ENCODE results near the gene SOAT1. TPM values are rescaled to one million over a fixed set of nuclear protein-coding genes. Genes with fewer than 3 reads are reported as not detected.

Gene SOAT1
- total RNA-seq, 4 donors from 2014 or later = 1.7 to 8.0 (median 4.9) TPM

DNA sequence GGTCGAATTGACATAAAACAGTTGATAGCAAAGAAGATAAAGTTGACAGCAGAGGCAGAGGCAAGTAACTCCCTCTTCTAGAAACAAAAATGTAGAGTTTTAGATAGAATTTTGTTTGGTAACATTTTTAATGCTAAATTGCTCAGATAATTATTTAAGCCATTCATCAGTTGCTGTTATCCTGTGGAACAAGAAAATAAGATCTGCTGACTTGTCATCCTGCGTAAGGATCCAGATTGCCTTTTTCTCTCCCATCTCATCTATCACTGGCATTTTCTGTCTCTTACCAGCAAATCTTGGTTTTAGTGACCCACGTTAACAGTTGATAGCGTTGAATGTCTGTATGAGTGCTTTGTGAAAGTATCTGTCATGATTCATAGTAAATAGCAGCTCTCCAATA lies 29.8 kb downstream of the SOAT1 start:
- TF ChIP-seq POLR2A (IDR thresholded peaks at IDR 0.05) = no peak
- TF ChIP-seq, protein P1, sequence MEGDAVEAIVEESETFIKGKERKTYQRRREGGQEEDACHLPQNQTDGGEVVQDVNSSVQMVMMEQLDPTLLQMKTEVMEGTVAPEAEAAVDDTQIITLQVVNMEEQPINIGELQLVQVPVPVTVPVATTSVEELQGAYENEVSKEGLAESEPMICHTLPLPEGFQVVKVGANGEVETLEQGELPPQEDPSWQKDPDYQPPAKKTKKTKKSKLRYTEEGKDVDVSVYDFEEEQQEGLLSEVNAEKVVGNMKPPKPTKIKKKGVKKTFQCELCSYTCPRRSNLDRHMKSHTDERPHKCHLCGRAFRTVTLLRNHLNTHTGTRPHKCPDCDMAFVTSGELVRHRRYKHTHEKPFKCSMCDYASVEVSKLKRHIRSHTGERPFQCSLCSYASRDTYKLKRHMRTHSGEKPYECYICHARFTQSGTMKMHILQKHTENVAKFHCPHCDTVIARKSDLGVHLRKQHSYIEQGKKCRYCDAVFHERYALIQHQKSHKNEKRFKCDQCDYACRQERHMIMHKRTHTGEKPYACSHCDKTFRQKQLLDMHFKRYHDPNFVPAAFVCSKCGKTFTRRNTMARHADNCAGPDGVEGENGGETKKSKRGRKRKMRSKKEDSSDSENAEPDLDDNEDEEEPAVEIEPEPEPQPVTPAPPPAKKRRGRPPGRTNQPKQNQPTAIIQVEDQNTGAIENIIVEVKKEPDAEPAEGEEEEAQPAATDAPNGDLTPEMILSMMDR (IDR thresholded peaks at IDR 0.05) = no peak
- peaks cover 0 to 29% (median 0%) of the 10 kb centered on the region in 3 donors for H3K36me3 ChIP-seq
- H3K4me1 ChIP-seq = no peaks in the 10 kb centered on the region
- no peak for DNase-seq
- intact Hi-C loops (cut with DNase I) = no loop called here
- 85 to 89% methylated on average over 4 of the region's 4 CpGs for WGBS, 2 donors
- no peaks in the 10 kb centered on the region for H3K9me3 ChIP-seq
- no peak overlapping the region for H3K4me3 ChIP-seq
- no peak overlapping the region for H3K27ac ChIP-seq
- no peaks in the 10 kb centered on the region for H3K27me3 ChIP-seq

DNA sequence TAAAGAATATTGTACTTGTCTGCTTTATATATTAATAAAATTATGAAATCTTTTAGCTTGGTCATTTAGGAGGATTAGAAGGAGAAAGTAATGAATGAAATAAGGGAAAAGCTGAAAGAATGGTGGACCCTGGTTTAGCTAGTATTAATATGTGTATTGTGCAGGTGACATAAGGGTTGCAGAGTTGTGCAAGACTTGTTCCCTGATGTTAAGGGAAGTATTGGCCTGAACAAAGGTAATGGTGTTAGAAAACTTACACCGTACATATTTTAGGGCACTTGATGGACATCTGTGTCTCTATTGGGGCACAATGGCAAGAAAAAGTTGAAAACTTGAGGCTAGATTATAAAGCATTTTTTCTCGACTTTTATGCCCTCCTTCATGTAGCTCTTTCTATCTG lies 32.2 kb downstream of the SOAT1 start:
- H3K9me3 ChIP-seq = peaks cover 0 to 10% (median 0%) of the 10 kb centered on the region in 3 donors
- H3K36me3 ChIP-seq = peaks cover 0 to 29% (median 0%) of the 10 kb centered on the region in 3 donors
- H3K27ac ChIP-seq = no peak overlapping the region
- intact Hi-C loops (cut with DNase I) = no loop called here
- DNase-seq = no peak
- H3K4me3 ChIP-seq = no peak overlapping the region
- TF ChIP-seq POLR2A (IDR thresholded peaks at IDR 0.05) = no peak
- H3K27me3 ChIP-seq = no peaks in the 10 kb centered on the region
- no peaks in the 10 kb centered on the region for H3K4me1 ChIP-seq
- 58 to 65% methylated on average over 2 of the region's 2 CpGs for WGBS, 2 donors

DNA sequence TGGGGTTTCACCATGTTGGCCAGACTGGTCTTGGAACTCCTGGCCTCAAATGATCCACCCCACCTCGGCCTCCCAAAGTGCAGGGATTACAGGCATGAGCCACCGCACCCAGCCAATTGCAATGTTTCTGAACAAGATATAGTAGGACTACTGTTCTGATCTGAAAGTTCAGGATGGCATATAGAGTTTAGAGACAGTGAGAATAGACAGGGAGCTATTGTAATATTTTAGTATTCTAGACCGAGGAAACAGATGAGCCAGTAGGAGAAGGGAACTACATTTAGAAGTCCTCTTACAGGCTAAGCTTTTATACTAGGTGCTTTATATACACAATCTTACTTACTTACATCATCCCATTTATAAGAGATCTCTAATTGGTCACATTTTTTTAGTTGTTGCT lies 33.1 kb downstream of the SOAT1 start:
- peaks cover 0 to 10% (median 0%) of the 10 kb centered on the region in 3 donors for H3K9me3 ChIP-seq
- H3K27me3 ChIP-seq = no peaks in the 10 kb centered on the region
- no peaks in the 10 kb centered on the region for H3K4me1 ChIP-seq
- H3K4me3 ChIP-seq = no peak overlapping the region
- intact Hi-C loops (cut with DNase I) = no loop called here
- no peak overlapping the region for H3K27ac ChIP-seq
- H3K36me3 ChIP-seq = peaks cover 0 to 28% (median 0%) of the 10 kb centered on the region in 3 donors
- whole genome bisulfite sequencing, 2 donors = 88 to 91% methylated on average over 3 of the region's 3 CpGs
- TF ChIP-seq, protein P1 (IDR thresholded peaks at IDR 0.05) = no peak
- TF ChIP-seq POLR2A (IDR thresholded peaks at IDR 0.05) = no peak
- DNase-seq = no peak

DNA sequence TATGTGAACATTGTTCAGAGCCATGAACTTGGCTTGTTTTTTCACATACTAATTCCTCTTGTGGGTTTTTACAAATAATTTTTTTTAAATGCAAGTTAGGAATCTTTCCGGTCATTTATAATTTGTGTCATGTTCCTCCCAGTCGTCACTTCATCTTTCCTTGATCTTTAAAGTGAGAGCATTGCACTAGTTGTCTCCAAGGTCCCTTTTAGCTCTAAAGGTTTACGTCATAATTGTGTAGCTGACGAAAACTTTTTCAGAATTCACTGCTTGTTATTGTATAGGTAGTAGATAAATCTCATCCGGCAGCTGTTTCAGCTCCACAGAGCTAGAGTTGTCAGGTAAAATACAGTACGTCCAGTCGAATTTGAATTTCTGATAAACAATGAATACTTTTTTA lies 33.6 kb downstream of the SOAT1 start:
- Histone ChIP-seq H3K9me3 (peaks cover 0 to 10% (median 0%) of the 10 kb centered on the region in 3 donors), H3K4me3 (no peak overlapping the region), H3K27ac (no peak overlapping the region), H3K27me3 (no peaks in the 10 kb centered on the region), H3K4me1 (no peaks in the 10 kb centered on the region), H3K36me3 (peaks cover 0 to 24% (median 0%) of the 10 kb centered on the region in 3 donors)
- 88 to 93% methylated on average over 7 of the region's 7 CpGs for WGBS, 2 donors
- TF ChIP-seq, protein P1 (IDR thresholded peaks at IDR 0.05) = no peak
- no peak for TF ChIP-seq POLR2A (IDR thresholded peaks at IDR 0.05)
- intact Hi-C loops (cut with DNase I) = no loop called here
- no peak for DNase-seq

DNA sequence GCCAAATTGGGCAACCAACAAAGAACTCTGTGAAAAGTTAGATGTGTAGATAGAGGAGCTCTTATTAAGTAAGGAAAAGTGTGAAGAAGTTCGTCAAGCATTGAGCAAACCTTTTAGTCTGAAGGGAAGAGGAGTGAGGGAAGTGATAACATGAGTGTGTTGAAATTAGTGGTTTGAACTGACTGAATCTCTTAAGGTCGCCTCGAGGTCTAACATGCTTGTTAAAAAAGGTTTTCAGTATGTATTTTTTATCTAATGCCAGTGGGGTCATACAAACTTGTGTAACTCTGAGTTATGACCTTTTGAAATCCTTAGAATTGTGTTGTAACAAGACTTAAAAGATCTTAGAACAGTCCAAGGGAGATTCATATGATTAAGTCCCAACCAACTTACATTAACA lies 34.1 kb downstream of the SOAT1 start:
- 73 to 74% methylated on average over 3 of the region's 3 CpGs for WGBS, 2 donors
- TF ChIP-seq POLR2A (IDR thresholded peaks at IDR 0.05) = no peak
- TF ChIP-seq, protein P1 (IDR thresholded peaks at IDR 0.05) = no peak
- no peak overlapping the region for H3K4me3 ChIP-seq
- H3K27me3 ChIP-seq = no peaks in the 10 kb centered on the region
- H3K27ac ChIP-seq = peak overlapping the region in 1 of 4 donors; percentile 25
- no peaks in the 10 kb centered on the region for H3K4me1 ChIP-seq
- H3K9me3 ChIP-seq = peaks cover 0 to 10% (median 0%) of the 10 kb centered on the region in 3 donors
- no peak for DNase-seq
- peaks cover 0 to 24% (median 0%) of the 10 kb centered on the region in 3 donors for H3K36me3 ChIP-seq
- intact Hi-C loops (cut with DNase I) = no loop called here

DNA sequence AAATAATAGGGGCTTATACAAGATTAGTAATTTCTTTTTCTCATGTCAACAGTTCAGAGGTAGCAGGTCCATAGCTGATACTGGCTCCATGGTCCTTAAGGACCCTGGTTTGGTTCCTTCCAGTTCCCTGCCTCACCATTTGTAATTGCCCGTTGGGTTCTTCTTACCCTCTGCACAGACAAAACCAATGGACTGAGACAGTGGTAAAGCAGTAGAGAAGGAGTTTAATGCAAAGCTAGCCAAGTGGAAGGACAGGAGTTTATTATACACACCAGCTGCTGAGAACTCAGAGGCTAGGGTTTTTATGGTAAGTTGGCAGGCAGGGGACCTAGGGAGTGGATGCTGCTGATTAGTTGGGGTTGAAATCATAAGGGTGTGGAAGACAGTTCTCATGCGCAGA lies 36.3 kb downstream of the SOAT1 start:
- Histone ChIP-seq H3K27me3 (no peaks in the 10 kb centered on the region), H3K9me3 (peaks cover 0 to 10% (median 0%) of the 10 kb centered on the region in 3 donors), H3K4me1 (no peaks in the 10 kb centered on the region), H3K4me3 (no peak overlapping the region), H3K27ac (no peak overlapping the region), H3K36me3 (peaks cover 0 to 11% (median 0%) of the 10 kb centered on the region in 3 donors)
- intact Hi-C loops (cut with DNase I) = no loop called here
- TF ChIP-seq, protein P1 (IDR thresholded peaks at IDR 0.05) = no peak
- TF ChIP-seq POLR2A (IDR thresholded peaks at IDR 0.05) = no peak
- DNase-seq = no peak
- 80 to 100% methylated on average over 2 of the region's 2 CpGs for WGBS, 2 donors

Data from esophagus squamous epithelium (tissue), 5 donors.